Measurements from ENCODE around the gene DGUOK.
"Not testable (repeated sequence)": the region's sequence is repeated elsewhere in the genome, so short reads cannot be mapped to it uniquely, and the experiment has no call there.

The DGUOK gene

GRCh38 chr2:73897240-73897583, 29.5 kb upstream of the DGUOK start:
- DNase-seq (ENCODE audit: low read depth) = no peak
- TF ChIP-seq POLR2A (IDR thresholded peaks at IDR 0.05; ENCODE audit: extremely low read depth, insufficient read length) (no peak), CTCF (IDR thresholded peaks at IDR 0.05; ENCODE audit: low read depth, low read length) (no peak), MYC (IDR thresholded peaks at IDR 0.05; ENCODE audit: low read depth, low read length) (no peak), MAX (IDR thresholded peaks at IDR 0.05; ENCODE audit: low read depth, low read length) (no peak)
- no peak overlapping the region for H3K4me3 ChIP-seq (ENCODE audit: low read depth, low read length)

GRCh38 chr2:73897934-73898333, 28.7 kb upstream of the DGUOK start:
- H3K4me3 ChIP-seq (ENCODE audit: low read depth, low read length) = no peak overlapping the region
- DNase-seq (ENCODE audit: low read depth) = no peak
- TF ChIP-seq MAX (IDR thresholded peaks at IDR 0.05; ENCODE audit: low read depth, low read length) (no peak), POLR2A (IDR thresholded peaks at IDR 0.05; ENCODE audit: extremely low read depth, insufficient read length) (no peak), CTCF (IDR thresholded peaks at IDR 0.05; ENCODE audit: low read depth, low read length) (no peak), MYC (IDR thresholded peaks at IDR 0.05; ENCODE audit: low read depth, low read length) (no peak)

- H3K4me3 ChIP-seq (ENCODE audit: low read depth, low read length) = no peak overlapping the region
- DNase-seq (ENCODE audit: low read depth) = no peak
- TF ChIP-seq CTCF (IDR thresholded peaks at IDR 0.05; ENCODE audit: low read depth, low read length) (no peak), MYC (IDR thresholded peaks at IDR 0.05; ENCODE audit: low read depth, low read length) (no peak), POLR2A (IDR thresholded peaks at IDR 0.05; ENCODE audit: extremely low read depth, insufficient read length) (no peak), MAX (IDR thresholded peaks at IDR 0.05; ENCODE audit: low read depth, low read length) (no peak)
These were observed 26.8 kb upstream of the DGUOK start for GRCh38 chr2:73899801-73900336.

- no peak for DNase-seq (ENCODE audit: low read depth)
- TF ChIP-seq MAX (IDR thresholded peaks at IDR 0.05; ENCODE audit: low read depth, low read length) = no peak
- TF ChIP-seq CTCF (IDR thresholded peaks at IDR 0.05; ENCODE audit: low read depth, low read length) = no peak
- no peak for TF ChIP-seq POLR2A (IDR thresholded peaks at IDR 0.05; ENCODE audit: extremely low read depth, insufficient read length)
- TF ChIP-seq MYC (IDR thresholded peaks at IDR 0.05; ENCODE audit: low read depth, low read length) = no peak
- H3K4me3 ChIP-seq (ENCODE audit: low read depth, low read length) = no peak overlapping the region
These were observed 25.5 kb upstream of the DGUOK start for GRCh38 chr2:73901143-73901542.

- TF ChIP-seq MYC (IDR thresholded peaks at IDR 0.05; ENCODE audit: low read depth, low read length) (no peak), MAX (IDR thresholded peaks at IDR 0.05; ENCODE audit: low read depth, low read length) (no peak), CTCF (IDR thresholded peaks at IDR 0.05; ENCODE audit: low read depth, low read length) (no peak), POLR2A (IDR thresholded peaks at IDR 0.05; ENCODE audit: extremely low read depth, insufficient read length) (no peak)
- no peak for DNase-seq (ENCODE audit: low read depth)
- no peak overlapping the region for H3K4me3 ChIP-seq (ENCODE audit: low read depth, low read length)
These were observed 24.4 kb upstream of the DGUOK start for GRCh38 chr2:73902284-73902683.

GRCh38 chr2:73903313-73903712, 23.4 kb upstream of the DGUOK start:
- TF ChIP-seq POLR2A (IDR thresholded peaks at IDR 0.05; ENCODE audit: extremely low read depth, insufficient read length) = no peak
- no peak for TF ChIP-seq CTCF (IDR thresholded peaks at IDR 0.05; ENCODE audit: low read depth, low read length)
- TF ChIP-seq MYC (IDR thresholded peaks at IDR 0.05; ENCODE audit: low read depth, low read length) = no peak
- no peak for TF ChIP-seq MAX (IDR thresholded peaks at IDR 0.05; ENCODE audit: low read depth, low read length)
- H3K4me3 ChIP-seq (ENCODE audit: low read depth, low read length) = no peak overlapping the region
- DNase-seq (ENCODE audit: low read depth) = no peak

DNA sequence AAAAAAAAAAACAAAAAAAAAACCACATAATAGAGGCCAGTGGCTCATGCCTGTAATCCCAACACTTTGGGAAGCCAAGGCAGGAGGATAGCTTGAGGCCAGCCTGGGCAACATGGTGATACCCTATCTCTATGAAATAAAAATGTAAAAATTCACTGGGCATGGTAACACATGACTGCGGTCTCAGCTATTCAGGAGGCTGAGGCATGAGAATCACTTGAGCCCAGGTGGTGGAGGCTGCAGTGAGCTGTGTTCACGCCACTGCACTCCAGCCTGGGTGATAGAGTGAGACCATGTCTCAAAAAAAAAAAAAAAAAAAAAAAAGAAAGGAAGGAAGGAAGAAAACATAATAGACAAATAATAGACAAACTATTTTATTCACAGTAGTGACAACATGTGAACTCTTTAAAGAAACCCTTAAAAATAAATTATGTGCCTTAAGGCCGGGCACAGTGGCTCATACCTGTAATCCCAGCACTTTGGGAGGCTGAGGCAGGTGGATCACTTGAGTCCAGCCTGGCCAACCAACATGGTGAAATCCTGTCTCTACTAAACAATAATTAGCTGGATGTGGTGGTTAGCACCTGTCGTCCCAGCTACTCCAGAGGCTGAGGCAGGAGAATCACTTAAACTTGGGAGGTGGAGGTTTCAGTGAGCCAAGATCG, 22.6 kb upstream of the DGUOK start:
- H3K4me3 ChIP-seq (ENCODE audit: low read depth, low read length); DNase-seq (ENCODE audit: low read depth): not testable (repeated sequence)

Data from NB4 (cell line).